NCI-H1694 treated with DMSO at 0.1 percent for 48 hours (cell line): ENCODE data around the gene PCED1B.
"Not testable (repeated sequence)": the region's sequence is repeated elsewhere in the genome, so short reads cannot be mapped to it uniquely, and the experiment has no call there.

Experiments
- DNase-seq: peaks from one replicate; lab custom pipeline; 2025; lab: John Stamatoyannopoulos, UW

Gene PCED1B

DNA sequence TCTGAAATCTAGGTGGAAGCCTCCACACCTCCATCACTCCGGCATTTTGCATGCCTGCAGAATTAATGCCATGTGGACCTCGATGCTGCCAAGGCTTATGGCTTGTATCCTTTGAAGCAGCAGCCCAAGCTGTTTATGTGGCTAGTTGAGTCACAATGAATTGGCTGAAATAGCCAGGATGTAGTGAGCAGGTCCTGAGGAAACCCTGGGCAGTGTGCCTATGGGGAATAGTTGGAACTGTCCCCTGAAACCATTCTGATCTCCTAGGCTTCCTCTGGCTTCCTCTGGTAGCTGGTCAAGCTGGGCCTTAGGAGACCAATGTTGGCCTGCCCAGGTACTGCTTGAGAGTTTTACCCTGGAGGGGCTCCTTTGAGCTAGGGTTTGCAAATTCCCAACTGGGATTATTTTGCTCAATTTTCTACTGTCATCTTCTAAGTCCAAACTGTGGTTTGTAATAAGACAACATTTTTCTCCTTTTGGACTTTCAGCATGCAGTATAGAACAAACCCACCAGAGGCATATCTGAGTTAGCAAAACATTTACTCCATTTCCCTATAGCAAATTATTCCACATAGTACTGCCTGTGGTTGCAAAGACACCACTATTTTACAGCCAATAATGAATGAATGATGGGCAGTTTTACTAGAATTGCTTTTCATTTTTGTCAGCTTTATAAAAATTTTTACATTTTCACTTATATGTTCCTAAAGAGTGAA lies 85.5 kb downstream of the PCED1B start:
- DNase-seq: no peak

DNA sequence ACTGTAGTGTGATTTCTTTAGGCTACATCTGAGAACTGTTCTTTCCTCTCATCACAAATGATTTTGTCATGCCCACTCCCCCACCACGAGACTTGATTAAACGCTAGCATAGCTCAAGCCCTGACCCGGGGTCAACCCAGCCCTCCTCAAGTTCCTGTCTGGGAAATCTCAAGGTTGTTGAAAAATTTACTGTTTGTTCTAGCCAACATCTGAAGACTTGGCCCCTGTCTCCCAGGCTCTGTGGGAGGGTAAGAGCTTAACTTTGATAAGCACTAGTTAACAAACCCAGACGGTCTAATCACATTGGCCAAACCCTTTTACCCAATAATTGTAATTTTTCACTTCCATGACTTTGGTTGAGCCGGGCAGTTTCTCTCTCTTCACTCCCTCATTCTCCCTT lies 86.5 kb downstream of the PCED1B start:
- DNase-seq: no peak

- no peak for DNase-seq
Observed at GRCh38 chr12:47166365-47166764, 86.9 kb downstream of the PCED1B start.

DNA sequence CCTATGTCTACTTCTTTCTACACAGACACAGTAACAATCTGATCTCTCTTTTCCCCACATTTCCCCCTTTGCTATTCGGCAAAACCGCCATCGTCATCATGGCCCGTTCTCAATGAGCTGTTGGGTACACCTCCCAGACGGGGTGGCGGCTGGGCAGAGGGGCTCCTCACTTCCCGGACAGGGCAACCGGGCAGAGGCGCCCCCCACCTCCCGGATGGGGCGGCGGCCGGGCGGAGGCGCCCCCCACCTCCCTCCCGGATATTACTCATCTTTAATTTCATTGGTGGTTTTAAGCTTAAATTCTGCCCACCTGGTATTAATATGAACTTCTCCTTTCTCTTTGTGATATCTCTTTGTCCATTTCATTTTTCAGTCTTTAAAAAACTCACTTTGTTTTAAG lies 90.9 kb downstream of the PCED1B start:
- DNase-seq: not testable (repeated sequence)

GRCh38 chr12:47178014-47178413 lies 98.6 kb downstream of the PCED1B start:
- DNase-seq: no peak

- DNase-seq: not testable (repeated sequence)
Observed at GRCh38 chr12:47182164-47182938, 102.9 kb downstream of the PCED1B start.

- no peak for DNase-seq
Observed at GRCh38 chr12:47184229-47184628, 104.8 kb downstream of the PCED1B start.

GRCh38 chr12:47184813-47185212 lies 105.4 kb downstream of the PCED1B start:
- DNase-seq: no peak

DNA sequence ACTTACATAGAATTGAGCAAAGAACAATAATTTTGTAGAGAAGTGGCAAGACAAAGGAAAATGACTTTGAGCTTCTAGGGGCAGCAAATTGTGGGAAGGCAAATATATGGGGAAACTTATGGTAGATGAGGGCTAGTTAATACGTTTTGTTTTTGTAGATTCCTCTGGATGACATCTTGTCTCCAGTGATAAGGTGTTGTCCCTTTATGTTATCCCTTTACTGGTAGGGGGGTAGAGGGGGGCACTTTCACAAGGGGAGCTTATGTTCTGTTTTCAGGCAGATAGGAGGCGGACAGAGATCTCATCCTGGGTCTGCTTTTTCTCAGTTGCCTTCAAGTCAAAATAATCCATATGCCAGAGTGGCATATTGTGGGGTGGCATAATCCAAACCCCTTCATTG lies 106.8 kb downstream of the PCED1B start:
- DNase-seq: no peak

DNA sequence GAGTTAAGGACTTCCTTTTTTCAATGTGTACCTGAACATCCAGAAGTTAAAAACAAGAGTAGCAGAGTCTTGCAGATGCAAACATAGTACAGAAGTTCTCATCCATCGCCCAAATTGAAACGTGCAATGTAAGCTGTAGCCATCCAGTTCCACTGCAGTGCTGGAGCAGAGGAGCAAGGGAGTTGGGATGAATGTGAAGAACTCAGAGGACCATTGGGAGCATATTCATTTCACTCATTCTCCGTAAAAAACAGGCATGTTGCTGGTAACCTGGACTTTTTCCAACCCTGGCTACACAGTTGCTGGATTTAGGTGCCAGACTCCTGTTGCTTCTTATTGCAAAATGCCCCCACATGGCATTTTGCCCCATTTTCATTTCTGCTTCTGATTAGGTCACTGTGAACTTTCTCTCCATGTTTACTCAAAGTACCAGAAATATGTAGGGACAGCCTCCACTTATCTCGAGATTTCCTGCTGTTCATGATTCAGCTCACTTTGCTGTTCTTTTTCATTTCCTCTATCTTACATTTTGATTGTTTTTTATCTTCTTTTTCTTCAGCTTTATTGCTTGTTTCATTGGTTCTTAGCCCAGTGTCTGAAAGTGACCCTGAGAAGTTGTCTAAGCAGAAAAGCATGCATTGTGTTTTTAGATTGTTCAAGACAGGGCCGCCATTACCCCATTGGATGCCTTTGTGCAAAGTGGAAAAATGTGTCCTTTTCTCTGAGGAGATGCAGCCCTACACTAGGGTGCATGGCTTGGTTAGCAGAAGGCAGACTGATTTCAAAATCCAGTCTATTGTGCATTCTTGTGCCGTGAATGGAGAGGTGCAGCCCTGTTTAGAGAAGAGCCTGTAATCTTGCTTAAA lies 109.4 kb downstream of the PCED1B start:
- DNase-seq: no peak

GRCh38 chr12:47189728-47190127 lies 110.3 kb downstream of the PCED1B start:
- DNase-seq: no peak

DNA sequence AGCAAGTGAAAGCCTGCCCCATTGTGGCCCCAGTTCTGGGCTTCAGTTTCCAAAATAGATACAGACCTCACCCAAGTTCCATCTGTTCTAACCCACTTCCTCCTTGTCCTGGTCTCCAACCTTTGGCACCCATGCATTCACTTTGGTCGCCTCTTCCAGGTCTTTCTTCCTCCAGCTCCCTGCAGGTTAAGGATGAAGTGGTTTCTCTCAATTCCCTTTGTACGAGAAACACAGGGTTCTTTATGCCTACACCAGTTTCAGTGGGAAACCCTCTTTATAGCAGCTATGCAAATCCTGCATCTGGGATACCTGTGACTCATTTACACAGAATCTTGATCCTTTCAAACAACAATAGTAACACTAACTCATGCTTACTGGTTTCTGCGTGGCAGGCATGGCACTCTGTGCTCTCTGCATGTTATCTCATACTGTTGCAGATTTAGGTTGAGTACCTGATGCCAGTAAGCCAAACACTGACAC lies 110.9 kb downstream of the PCED1B start:
- DNase-seq: no peak

DNA sequence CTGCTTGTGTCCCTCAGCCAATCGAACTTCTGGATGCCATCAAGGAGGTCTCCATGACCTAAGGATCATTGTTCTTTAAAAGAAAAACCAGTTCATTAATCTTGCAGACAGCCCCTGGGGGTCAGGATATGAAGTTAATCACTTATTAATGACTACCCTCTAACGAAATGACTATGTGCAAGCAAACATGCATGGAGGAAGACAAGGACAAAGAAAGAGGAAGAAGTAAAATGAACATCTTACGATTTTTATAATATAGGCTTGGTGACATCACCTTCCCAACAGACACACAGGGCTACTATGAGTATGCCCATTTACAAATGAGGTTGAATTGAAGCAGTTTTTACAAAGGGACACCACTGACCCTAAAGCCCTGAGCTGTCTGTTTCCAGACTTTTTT lies 111.5 kb downstream of the PCED1B start:
- DNase-seq: no peak

GRCh38 chr12:47192051-47192450 lies 112.6 kb downstream of the PCED1B start:
- DNase-seq: no peak

DNA sequence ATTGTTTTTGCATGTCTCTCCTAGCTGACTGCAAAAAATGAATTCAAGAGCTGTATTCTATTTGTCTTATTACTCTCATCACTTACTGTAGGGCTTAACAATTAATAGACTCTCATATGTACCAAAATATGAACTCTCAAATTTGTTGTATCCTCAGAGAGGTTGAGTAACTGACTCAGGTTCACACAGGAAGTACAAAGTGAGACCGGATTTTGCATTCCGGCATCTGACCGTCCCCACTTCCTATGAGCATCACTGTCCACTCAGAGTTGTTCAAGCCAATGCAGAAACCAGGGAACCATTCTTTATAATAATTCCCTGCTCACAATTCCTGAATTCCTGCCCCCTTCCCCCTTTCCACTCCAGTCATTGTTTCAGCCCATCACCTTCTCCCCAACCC lies 113.6 kb downstream of the PCED1B start:
- no peak for DNase-seq

GRCh38 chr12:47194501-47194900 lies 115.1 kb downstream of the PCED1B start:
- no peak for DNase-seq

DNA sequence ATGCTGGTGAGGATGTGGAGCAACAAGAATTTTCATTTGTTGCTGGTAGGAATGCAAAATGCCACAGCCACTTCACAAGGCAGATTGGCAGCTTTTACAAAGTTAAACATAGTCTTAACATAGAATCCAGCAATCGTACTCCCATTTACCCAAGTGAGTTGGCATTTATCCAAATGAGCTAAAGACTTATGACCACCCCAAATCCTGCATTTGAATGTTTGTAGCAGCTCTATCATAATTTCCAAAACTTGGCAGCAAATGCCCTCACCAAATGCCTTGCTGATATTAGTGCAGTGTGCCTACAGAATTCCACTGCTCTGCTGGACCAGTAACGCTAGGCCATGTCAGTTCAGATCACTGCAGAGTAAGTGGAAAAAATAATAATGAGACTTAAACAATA lies 121.0 kb downstream of the PCED1B start:
- no peak for DNase-seq

GRCh38 chr12:47201190-47201589 lies 121.8 kb downstream of the PCED1B start:
- DNase-seq: not testable (repeated sequence)

DNA sequence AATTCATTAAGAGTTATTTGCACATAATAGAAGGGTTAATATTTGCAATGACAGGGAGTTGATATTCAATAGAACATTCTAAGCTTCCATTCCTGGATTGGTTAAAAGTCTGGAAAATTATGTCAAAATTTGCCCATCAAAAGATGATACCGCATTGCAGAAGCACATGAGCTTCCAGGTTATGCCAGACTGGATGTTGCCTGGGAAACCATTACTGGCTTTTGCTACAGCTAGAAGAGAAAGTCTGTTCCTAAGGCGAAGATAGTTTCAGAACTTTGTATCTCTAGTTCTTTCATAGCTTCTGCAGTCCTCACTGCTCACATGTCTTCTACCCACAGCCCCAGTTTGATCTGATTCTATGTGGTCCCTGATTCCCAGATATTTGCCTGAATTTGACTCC lies 122.8 kb downstream of the PCED1B start:
- no peak for DNase-seq

DNA sequence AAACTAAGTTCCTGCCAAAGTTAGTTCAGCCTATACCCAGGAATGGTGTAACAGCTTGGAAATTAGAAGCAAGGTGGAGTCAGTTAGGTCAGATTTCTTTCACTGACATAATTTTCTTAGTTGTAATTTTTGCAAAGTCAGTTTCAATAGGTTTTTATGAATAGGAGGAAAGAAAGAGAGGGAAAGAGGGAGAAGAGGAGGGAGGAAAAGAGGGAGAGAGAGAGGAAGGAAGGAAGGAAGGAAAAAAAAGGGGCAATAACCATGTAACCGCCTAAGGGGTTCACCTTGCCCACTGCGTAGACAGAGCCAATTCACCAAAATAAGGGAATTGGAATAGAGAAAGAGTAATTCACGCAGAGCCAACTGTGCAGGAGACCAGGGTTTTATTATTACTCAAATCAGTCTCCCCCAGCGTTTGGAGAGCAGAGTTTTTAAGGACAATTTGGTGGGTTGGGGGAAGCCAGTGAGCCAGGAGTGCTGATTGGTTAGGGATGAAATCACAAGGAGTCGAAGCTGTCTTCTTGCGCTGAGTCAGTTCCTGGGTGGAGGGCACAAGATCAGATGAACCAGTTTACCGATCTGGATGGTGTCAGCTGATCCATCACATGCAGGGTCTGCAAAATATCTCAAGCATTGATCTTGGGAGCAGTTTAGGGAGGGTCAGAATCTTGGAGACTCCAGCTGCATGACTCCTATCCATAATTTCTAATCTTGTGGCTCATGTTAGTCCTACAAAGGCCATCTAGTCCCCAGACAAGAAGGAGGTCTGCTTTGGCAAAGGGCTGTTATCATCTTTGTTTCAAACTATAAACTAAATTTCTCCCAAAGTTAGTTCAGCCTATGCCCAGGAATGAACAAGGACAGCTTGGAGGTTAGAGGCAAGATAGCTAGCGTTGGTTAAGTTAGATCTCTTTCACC lies 126.4 kb downstream of the PCED1B start:
- no peak for DNase-seq
